T-helper 1 cell treated with Interleukin-12 subunit alpha and Interleukin-12 subunit beta and Interleukin-4 antibody, amounts not matched to agents 30 ng/mL and 1 ng/mL, for 36 hours (primary cell): ENCODE measurements around the gene BBOF1. TPM values are rescaled to one million over a fixed set of nuclear protein-coding genes. Genes with fewer than 3 reads are reported as not detected.

Experiments used
- intact Hi-C: fragments of 100-400 bp; cut with micrococcal nuclease; formaldehyde crosslinking; loops from one replicate; pipeline ENCODE4 v1.15.1; 2024
- total RNA-seq: library from RNA; stranded (reverse); gene quantifications from 2 replicates; pipeline ENCODE4 v1.2.3, GENCODE V29; 2022

BBOF1 gene
- total RNA-seq, 1 donor from 2014 or later, result 1.1 TPM

DNA sequence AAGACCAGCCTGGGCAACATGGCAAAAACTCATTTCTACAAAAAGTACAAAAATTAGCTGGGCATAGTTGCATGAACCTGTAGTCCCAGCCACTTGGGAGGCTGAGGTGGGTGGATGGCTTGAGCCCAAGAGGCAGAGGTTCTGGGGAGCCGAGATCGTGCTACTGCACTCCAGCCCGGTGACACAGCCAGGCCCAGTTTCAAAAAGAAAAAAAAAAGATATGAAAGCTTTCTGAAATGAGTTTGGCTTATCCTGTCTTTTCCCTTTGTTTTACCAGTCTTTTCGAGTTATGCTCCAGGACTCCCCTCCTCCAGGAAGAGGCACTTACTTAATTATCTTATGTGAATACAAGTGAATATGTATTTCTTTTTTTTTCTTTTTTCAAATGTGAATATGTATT is 3.2 kb downstream of the BBOF1 start:
- intact Hi-C loops, result no loop called here

DNA sequence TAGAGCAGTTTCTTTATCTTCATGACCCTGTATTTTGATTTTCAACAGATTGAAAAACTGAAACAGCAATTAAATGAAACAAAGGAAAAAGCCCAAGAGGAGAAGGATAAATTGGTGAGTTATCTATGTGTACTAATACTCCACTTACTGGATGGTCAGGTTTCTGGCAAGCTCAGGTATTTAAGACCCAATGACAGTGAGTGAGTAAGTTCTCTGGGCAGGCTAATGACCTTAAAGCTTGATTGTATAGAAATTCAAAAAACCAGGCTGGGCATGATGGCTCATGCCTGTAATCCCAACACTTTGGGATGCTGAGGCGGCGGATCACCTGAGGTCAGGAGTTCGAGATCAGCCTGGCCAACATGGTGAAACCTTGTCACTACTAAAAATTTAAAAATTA is 10.0 kb downstream of the BBOF1 start:
- intact Hi-C loops, result no loop called here

GRCh38 chr14:74034572-74034971 is 15.4 kb downstream of the BBOF1 start:
- intact Hi-C loops, result no loop called here

GRCh38 chr14:74035556-74035955 is 16.4 kb downstream of the BBOF1 start:
- intact Hi-C loops, result loop anchor here (5.0 kb wide), 1 partner anchor 83 kb away; the partner anchor contains the start of genes COQ6 and FAM161B

DNA sequence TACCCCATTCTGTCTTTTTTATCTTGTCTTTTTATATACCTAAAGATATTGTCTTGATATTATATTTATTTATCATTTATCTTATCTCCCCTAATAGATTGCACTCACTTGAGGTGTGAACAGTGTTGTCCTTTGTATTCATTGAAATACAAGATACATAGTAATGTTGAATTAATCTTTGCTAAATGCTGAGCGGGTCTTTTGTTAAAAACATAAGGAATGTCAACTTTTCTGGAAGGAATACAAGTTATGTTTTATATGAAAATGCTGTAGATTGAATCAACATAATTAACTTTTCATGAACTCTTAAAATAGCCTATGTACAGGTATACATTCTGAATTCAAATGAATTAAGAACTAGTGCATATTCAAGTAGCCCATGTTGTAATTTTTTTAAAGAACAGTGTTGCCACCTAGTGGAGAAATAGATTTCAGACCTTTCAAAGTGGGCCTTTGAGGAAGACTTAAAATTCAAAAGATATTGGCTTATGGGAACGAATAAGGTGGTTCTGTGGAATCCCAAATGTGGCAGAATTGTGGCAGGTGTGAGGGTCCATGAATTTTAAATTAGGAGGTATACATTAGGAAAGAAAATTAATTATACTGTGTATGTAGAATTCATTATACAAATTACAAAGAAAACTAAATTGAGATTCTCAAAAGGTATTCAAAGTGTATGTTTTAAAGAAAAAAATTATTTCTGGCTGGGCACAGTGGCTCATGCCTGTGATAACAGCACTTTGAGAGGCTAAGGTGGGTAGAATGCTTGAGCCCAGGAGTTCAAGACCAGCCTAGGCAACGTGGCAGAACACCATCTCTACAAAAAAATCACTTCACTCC is 19.1 kb downstream of the BBOF1 start:
- intact Hi-C loops, result loop anchor here (1.0 to 5.0 kb wide), 5 partner anchors 19 to 530 kb away; partner anchors contain the start of genes BBOF1, COQ6, ENTPD5 and FAM161B

GRCh38 chr14:74042296-74042695 is 23.1 kb downstream of the BBOF1 start:
- intact Hi-C loops, result no loop called here

GRCh38 chr14:74045522-74045921 is 26.4 kb downstream of the BBOF1 start:
- intact Hi-C loops, result no loop called here

DNA sequence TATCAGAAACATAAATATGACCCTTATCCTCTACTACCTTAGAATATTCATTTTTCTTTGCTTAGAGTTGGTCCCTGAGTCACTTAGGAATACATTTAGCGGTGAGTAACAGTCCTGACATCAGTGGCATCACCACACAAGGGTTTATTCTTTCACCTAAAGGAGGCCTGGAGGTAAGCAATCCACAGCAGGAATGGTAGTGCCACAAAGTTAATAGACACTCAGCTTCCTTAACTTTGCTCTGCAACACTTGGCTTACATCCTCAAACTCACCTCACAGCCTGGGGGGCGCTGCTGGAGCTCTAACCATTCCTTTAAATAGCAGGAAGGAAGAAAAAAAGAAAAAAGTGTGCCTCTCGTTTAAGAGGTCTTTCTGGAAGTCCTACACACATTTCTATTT is 29.1 kb downstream of the BBOF1 start:
- intact Hi-C loops, result no loop called here

- intact Hi-C loops, result no loop called here
Measured at GRCh38 chr14:74049876-74050495, 30.8 kb downstream of the BBOF1 start.

DNA sequence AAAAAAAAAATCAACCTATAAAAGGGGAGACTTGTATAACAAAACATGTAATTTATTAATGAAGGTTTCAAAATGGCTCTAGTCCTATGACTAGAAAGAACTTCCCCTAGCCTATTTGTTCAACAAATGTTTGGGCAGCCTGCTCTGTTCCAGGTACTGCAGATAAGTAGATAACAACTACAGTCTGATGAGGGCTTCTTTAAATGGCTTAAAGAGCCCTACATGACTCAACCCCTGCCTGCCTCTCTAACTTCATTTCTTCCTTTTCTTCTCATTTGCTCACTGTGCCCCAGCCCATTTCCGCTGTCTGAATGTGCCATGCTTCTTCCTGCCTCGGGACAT is 43.6 kb downstream of the BBOF1 start:
- intact Hi-C loops, result no loop called here

DNA sequence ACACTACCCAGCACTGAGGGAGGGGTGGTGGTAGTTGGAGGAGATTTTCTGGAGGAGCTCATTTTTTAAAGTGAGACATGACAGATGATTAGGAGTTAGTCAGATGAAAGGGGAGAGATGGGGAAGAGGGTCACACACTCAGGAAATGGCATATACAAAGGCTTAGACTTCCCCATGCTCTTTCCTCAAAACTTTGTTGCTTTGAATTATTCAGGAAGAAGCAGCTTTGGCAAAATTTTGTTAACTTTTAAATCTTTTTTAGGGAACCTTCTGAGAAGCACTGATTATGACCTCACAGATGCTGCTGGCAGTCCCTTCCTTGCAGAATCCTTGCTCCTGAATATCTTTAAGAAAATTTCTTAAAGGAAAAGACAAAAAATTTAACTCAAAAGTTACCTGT is 45.3 kb downstream of the BBOF1 start:
- intact Hi-C loops, result no loop called here

DNA sequence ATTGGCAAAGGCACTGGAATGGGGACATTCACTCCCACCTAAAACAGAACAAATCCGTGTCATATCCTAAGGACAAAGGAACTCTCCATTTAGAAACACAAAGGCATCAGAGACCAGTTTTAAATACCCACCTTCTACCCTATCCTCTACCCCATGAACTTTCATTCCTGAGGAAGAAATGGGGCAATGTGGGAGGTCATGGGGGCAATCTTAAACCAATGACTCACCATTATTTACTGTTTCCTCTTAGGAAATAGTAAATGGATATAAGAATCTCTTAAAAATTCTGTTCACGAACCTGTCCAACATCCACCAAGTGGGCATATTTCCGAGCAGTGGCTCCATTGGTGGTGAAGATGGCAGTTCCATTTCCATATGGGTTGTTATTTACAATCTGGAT is 45.7 kb downstream of the BBOF1 start:
- intact Hi-C loops, result no loop called here

- intact Hi-C loops, result no loop called here
Measured at GRCh38 chr14:74065746-74066575, 46.8 kb downstream of the BBOF1 start.

GRCh38 chr14:74077401-74077800 is 58.3 kb downstream of the BBOF1 start:
- intact Hi-C loops, result no loop called here

DNA sequence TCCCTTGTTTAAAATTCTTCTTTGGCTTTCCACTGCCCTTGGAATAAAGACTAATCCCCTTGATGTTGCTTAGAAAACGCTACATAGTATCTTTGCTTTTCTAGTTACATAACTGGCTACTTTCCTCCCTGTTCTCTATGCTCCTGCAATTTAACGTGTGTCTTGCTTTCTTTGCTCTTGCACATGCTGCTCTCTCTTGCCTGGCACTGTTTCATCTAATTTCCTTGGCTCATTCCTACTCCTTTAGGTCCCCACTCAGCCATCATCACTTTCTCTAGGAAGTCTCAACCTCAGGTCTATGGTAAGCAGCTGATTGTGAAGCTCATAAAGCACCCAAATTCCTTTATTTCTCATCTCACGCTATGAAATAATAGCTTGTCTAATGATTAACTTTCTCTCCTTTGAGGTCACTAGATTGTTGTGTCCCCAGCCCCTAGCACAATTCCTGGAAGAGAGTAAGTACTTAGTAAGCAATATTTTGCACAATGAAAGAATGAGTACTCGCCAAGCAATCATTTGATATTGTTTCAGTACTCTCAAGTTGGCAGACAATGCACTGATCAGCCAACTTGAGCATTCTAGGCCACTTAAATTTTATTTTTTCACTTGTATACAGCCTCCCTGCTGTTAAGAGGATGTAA is 61.8 kb downstream of the BBOF1 start:
- intact Hi-C loops, result no loop called here

GRCh38 chr14:74081491-74081890 is 62.3 kb downstream of the BBOF1 start:
- intact Hi-C loops, result no loop called here

DNA sequence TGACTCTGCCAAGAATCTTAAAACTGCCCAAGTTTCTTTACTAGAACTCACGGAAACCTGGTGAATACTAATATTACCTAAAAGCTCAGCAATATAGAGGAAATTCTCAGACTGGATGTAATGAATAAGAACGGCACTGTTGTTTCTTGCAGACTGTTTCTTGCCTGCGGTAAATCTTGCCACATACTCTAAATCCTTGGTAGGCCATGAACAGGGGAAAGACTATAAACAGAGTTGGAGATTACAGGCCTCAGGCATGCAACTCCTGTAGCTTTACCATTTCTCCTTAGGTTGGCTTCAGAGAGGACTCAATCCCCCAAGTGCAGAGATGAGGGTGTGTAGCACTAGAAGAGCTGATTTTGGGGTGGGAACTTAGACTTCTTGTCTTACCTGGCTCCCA is 64.0 kb downstream of the BBOF1 start:
- intact Hi-C loops, result no loop called here

DNA sequence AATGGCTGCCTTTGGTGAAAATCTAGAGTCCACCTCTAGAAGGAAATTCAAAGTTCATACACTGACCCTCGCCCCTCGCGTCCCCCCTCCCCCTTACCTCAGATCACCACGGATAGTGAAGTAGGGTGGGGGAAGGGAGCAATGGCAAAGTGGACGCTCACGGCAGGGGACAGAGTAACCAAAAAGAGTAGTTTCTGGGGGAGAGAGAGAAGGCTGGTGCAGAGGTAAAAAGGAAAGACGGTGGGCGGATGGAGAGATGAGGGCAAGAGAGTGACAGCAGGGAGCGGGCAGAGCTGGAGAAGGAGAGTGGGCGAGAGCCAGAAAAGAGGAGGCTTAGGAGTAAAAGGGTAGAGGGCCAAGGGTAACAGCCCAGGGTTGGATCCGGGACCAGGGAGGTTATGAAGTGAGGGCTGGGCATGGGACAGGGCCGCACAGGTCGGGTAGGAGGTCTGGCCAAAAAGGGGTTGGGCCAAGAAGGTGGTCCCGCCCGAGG is 64.7 kb downstream of the BBOF1 start:
- intact Hi-C loops, result loop anchor here (1.0 to 2.0 kb wide), 17 partner anchors 65 to 1577 kb away; partner anchors contain the start of genes ABCD4, BBOF1, COQ6 and DNAL1

DNA sequence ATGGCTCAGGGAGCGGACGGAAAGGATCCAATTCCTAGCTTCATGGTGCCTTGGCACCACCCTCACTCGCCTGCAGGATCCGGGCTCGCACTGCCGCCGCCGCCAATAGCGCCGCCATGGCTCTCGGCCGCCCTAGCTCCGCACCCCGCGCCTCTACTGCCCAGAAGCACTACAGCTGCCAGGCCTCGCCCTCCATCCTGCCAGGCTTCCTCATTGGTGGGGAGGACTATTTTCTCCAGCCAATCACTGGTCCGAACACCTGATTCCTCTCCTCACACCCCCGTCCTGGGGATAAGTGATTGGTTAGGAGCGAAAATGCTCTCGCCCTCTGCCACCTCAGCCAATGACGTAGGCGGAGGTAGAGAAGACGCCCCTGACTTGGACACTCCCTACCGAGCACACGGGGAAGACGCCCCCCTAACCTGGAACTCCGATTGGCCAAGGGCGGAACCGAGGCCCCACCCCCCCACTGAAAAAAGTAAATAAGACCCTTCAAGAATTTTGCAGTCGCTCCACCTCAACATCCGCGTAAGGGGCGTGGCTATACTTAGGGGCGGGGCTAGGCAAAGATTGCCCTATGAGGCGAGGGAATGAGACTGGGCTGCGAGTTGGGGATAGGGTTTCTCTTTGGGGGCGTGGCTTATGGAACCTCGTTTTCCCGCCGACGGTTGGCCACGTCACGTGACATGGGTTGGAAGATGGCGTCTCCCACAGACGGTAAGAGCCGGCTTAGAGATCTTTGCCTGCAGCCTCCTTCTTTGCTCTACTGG is 65.3 kb downstream of the BBOF1 start, which contains the start of the genes ALDH6A1 and LIN52:
Gene ALDH6A1, minus strand, starts transcription at position 177 of the 770 bp plus-strand sequence. Its CDS starts 59 bp downstream, at position 118.
Gene LIN52, plus strand, starts transcription at position 680 of the 770 bp plus-strand sequence. Its CDS starts 19 bp downstream, at position 699.
- intact Hi-C loops, result loop anchor here (1.0 to 5.0 kb wide), 18 partner anchors 65 to 1576 kb away; partner anchors contain the start of genes ABCD4, AREL1, BBOF1 and COQ6
